ENCODE measurements around the gene PKHD1. TPM values are rescaled to one million over a fixed set of nuclear protein-coding genes. Genes with fewer than 3 reads are reported as not detected.
A peak's percentile ranks its signal among the peaks of the same experiment; 100 is the strongest.

The PKHD1 gene, protein sequence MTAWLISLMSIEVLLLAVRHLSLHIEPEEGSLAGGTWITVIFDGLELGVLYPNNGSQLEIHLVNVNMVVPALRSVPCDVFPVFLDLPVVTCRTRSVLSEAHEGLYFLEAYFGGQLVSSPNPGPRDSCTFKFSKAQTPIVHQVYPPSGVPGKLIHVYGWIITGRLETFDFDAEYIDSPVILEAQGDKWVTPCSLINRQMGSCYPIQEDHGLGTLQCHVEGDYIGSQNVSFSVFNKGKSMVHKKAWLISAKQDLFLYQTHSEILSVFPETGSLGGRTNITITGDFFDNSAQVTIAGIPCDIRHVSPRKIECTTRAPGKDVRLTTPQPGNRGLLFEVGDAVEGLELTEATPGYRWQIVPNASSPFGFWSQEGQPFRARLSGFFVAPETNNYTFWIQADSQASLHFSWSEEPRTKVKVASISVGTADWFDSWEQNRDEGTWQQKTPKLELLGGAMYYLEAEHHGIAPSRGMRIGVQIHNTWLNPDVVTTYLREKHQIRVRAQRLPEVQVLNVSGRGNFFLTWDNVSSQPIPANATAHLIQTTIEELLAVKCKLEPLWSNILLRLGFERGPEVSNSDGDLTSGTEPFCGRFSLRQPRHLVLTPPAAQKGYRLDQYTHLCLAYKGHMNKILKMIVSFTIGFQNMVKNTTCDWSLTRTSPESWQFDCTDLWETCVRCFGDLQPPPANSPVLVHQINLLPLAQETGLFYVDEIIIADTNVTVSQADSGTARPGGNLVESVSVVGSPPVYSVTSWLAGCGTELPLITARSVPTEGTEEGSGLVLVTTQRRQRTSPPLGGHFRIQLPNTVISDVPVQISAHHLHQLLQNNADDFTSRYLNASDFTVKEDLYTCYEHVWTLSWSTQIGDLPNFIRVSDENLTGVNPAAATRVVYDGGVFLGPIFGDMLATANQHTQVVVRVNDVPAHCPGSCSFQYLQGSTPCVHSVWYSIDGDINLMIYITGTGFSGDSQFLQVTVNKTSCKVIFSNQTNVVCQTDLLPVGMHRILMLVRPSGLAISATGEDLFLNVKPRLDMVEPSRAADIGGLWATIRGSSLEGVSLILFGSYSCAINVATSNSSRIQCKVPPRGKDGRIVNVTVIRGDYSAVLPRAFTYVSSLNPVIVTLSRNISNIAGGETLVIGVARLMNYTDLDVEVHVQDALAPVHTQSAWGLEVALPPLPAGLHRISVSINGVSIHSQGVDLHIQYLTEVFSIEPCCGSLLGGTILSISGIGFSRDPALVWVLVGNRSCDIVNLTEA (N-terminal part only)
- total RNA-seq (2022) (not detected in 2 replicates), Bru-seq, nascent RNA (percentile 10 among the genes with signal in this experiment), BruChase-seq, experiment 1, labeled RNA remaining after a 6-hour chase (percentile 11 among the genes with signal in this experiment), BruChase-seq, experiment 2, labeled RNA remaining after a 2-hour chase (percentile 12 among the genes with signal in this experiment)
- long read RNA-seq, result 0 reads

DNA sequence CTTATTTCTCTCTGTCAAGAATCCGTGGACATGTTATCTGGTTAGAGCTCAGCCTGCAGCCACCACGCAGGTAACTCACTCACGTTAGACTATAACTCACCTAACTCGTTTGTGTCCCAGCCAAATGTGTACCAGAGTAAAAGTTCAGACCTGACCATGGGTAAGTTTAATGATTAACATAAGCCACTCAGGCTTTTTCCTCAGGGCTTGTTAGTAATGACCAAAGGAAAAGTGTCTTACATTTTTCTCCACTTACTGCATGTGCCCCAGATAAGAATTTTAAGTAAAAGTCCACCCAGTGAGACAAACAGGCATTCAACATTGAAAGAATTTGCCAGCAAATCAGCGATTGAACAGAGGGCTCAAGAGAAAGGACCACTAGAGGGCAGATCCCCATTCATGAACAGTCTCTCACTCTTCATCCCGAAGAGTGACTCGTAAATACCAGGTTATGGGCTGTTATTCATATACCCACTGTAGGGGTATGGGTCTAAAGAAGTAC, at the start of gene PKHD1:
Gene PKHD1 (minus strand): TSS at position 116 of the 502 bp plus-strand sequence. CDS start 2,680 bp downstream, outside the sequence.
- intact Hi-C loops (cut with micrococcal nuclease), result no loop called here
- TF ChIP-seq, protein P1, sequence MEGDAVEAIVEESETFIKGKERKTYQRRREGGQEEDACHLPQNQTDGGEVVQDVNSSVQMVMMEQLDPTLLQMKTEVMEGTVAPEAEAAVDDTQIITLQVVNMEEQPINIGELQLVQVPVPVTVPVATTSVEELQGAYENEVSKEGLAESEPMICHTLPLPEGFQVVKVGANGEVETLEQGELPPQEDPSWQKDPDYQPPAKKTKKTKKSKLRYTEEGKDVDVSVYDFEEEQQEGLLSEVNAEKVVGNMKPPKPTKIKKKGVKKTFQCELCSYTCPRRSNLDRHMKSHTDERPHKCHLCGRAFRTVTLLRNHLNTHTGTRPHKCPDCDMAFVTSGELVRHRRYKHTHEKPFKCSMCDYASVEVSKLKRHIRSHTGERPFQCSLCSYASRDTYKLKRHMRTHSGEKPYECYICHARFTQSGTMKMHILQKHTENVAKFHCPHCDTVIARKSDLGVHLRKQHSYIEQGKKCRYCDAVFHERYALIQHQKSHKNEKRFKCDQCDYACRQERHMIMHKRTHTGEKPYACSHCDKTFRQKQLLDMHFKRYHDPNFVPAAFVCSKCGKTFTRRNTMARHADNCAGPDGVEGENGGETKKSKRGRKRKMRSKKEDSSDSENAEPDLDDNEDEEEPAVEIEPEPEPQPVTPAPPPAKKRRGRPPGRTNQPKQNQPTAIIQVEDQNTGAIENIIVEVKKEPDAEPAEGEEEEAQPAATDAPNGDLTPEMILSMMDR (IDR thresholded peaks at IDR 0.05; ENCODE audit: unreplicated experiment), result no peak
- Mint-ChIP-seq H3K27me3 (ENCODE audit: insufficient read depth, unreplicated experiment) (peaks cover 11% of the 10 kb centered on the region), H3K36me3 (ENCODE audit: insufficient read depth, unreplicated experiment) (no peaks in the 10 kb centered on the region), H3K4me3 (ENCODE audit: unreplicated experiment) (no peak within 1 kb of the TSS), H3K9me3 (ENCODE audit: unreplicated experiment) (no peaks in the 10 kb centered on the region), H3K27ac (ENCODE audit: low read depth, unreplicated experiment) (no peak within 1 kb of the TSS), H3K4me1 (ENCODE audit: insufficient read depth, unreplicated experiment) (peaks cover 15% of the 10 kb centered on the region)
- CTCF ChIA-PET, result interaction anchor here (0.7 to 1.0 kb wide), 3 partner anchors 14 to 260 kb away, joined by 3 to 4 read pairs (median 3); no protein-coding TSS in a partner anchor
- peak; percentile 32 for DNase-seq (ENCODE audit: unreplicated experiment)
- POLR2A ChIA-PET, result interaction anchor here (0.7 kb wide), 1 partner anchor 48 kb away, joined by 5 read pairs; no protein-coding TSS in a partner anchor
- BruUV-seq (replicated peaks), result no TSS peak

DNA sequence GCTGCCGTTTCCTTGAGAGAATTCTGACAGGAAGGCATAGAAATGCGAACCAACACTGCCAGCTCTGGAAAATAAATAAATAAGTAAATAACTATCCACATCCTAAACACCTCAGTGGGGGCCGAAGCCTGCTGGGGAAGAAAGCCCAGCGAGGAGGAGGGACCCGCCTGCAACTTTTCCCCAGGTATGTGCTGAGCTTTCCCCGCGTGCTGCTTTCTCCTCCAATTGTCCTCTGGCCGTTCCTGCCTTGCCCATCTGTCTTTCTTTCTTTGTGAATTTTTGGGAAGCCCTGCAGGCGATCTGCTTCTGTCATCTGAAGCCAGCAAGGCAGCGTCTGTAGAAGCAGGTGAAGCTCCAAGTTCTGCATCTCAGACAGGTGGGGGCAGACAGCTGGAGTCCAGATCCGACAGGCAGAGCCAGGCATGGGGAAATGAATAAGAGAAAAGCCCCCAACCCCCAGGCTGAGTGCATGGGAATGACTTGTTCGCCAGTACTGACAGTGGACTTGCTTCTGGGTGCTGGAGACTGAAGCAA, 49.6 kb upstream of the PKHD1 start:
- Mint-ChIP-seq H3K27ac (ENCODE audit: low read depth, unreplicated experiment) (no peak overlapping the region), H3K4me1 (ENCODE audit: insufficient read depth, unreplicated experiment) (no peaks in the 10 kb centered on the region), H3K9me3 (ENCODE audit: unreplicated experiment) (no peaks in the 10 kb centered on the region), H3K4me3 (ENCODE audit: unreplicated experiment) (no peak overlapping the region), H3K36me3 (ENCODE audit: insufficient read depth, unreplicated experiment) (no peaks in the 10 kb centered on the region), H3K27me3 (ENCODE audit: insufficient read depth, unreplicated experiment) (peaks cover 5% of the 10 kb centered on the region)
- TF ChIP-seq, protein P1 (IDR thresholded peaks at IDR 0.05; ENCODE audit: unreplicated experiment), result no peak
- intact Hi-C loops (cut with micrococcal nuclease), result no loop called here
- CTCF ChIA-PET, result interaction anchor here (0.5 to 0.7 kb wide), 3 partner anchors 10 to 1535 kb away, joined by 3 read pairs; no protein-coding TSS in a partner anchor
- DNase-seq (ENCODE audit: unreplicated experiment), result no peak
- POLR2A ChIA-PET, result interaction anchor here (1.0 kb wide), 1 partner anchor 14 kb away, joined by 3 read pairs; no protein-coding TSS in a partner anchor
- no TSS peak for BruUV-seq (replicated peaks)

DNA sequence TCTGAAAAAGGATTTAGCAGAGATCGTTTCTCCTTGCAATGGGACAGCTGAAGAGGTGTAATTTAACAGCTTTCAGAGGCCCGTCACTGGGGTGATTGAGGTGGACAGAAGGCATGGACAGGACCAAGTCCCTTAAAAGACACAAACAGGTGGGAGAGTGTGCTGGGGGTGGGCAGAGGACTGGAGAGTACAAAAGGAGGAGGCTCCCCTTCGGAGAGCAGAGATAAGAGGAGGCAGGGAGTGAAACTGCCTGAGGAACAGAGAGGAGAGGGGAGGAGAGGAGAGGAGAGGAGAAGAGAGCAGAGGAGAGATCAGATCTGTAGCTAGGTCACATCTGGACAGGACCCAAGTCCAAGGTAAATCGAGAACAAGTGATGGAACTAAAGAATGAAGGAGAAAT, 48.6 kb upstream of the PKHD1 start:
- Mint-ChIP-seq H3K27me3 (ENCODE audit: insufficient read depth, unreplicated experiment) (no peaks in the 10 kb centered on the region), H3K4me1 (ENCODE audit: insufficient read depth, unreplicated experiment) (no peaks in the 10 kb centered on the region), H3K36me3 (ENCODE audit: insufficient read depth, unreplicated experiment) (no peaks in the 10 kb centered on the region), H3K9me3 (ENCODE audit: unreplicated experiment) (no peaks in the 10 kb centered on the region), H3K4me3 (ENCODE audit: unreplicated experiment) (no peak overlapping the region), H3K27ac (ENCODE audit: low read depth, unreplicated experiment) (no peak overlapping the region)
- DNase-seq (ENCODE audit: unreplicated experiment), result no peak
- intact Hi-C loops (cut with micrococcal nuclease), result no loop called here
- BruUV-seq (replicated peaks), result no TSS peak
- POLR2A ChIA-PET, result interaction anchor here (0.5 kb wide), 1 partner anchor 49 kb away, joined by 5 read pairs; the partner anchor contains the start of gene PKHD1
- CTCF ChIA-PET, result interaction anchor here (0.7 to 0.8 kb wide), 2 partner anchors 8 to 462 kb away, joined by 3 read pairs; no protein-coding TSS in a partner anchor
- TF ChIP-seq, protein P1 (IDR thresholded peaks at IDR 0.05; ENCODE audit: unreplicated experiment), result no peak

Data from MCF 10A (cell line).